ENCODE results near the gene SPEM3. TPM values are rescaled to one million over a fixed set of nuclear protein-coding genes. Genes with fewer than 3 reads are reported as not detected.

Gene SPEM3
- total RNA-seq, 1 donor, result not detected

- no peak overlapping the region for H3K4me3 ChIP-seq (ENCODE audit: insufficient read depth, low read length)
- DNase-seq (ENCODE audit: insufficient read length, low spot score, missing footprints), result no peak
These were observed 37.6 kb downstream of the SPEM3 start for GRCh38 chr17:7466318-7466638.

GRCh38 chr17:7466639-7467341 lies 38.1 kb downstream of the SPEM3 start:
- Histone ChIP-seq H3K4me3 (ENCODE audit: insufficient read depth, low read length) (no peak overlapping the region), H2AFZ (ENCODE audit: low read length) (no peak overlapping the region), H3K27me3 (ENCODE audit: insufficient read depth, low read length) (no peaks in the 10 kb centered on the region), H3K4me1 (ENCODE audit: insufficient read depth, low read length) (peaks cover 10% of the 10 kb centered on the region), H3K27ac (ENCODE audit: low read depth, low read length) (peak overlapping the region; percentile 48), H3K36me3 (ENCODE audit: insufficient read depth, low read length) (peaks cover 30% of the 10 kb centered on the region), H4K20me1 (ENCODE audit: insufficient read depth, low read length) (peaks cover 45% of the 10 kb centered on the region), H3K9me3 (ENCODE audit: low read depth, low read length) (no peaks in the 10 kb centered on the region), H3K79me2 (ENCODE audit: insufficient read depth, low read length) (peaks cover 62% of the 10 kb centered on the region), H3K4me2 (ENCODE audit: insufficient read depth, low read length) (peak overlapping the region; percentile 23)
- DNase-seq (ENCODE audit: insufficient read length, low spot score, missing footprints), result peak; percentile 97
- TF ChIP-seq CTCF (IDR thresholded peaks at IDR 0.05; ENCODE audit: extremely low read depth, low read depth, low read length), result no peak

More at GRCh38 chr17:7466318-7466638, 37.6 kb downstream of the SPEM3 start:
- peaks cover 10% of the 10 kb centered on the region for H3K4me1 ChIP-seq (ENCODE audit: insufficient read depth, low read length)
- no peak overlapping the region for H3K4me2 ChIP-seq (ENCODE audit: insufficient read depth, low read length)
- peak overlapping the region; percentile 48 for H3K27ac ChIP-seq (ENCODE audit: low read depth, low read length)
- no peaks in the 10 kb centered on the region for H3K9me3 ChIP-seq (ENCODE audit: low read depth, low read length)
- TF ChIP-seq CTCF (IDR thresholded peaks at IDR 0.05; ENCODE audit: extremely low read depth, low read depth, low read length), result no peak
- H3K27me3 ChIP-seq (ENCODE audit: insufficient read depth, low read length), result no peaks in the 10 kb centered on the region
- H4K20me1 ChIP-seq (ENCODE audit: insufficient read depth, low read length), result peaks cover 40% of the 10 kb centered on the region
- H3K79me2 ChIP-seq (ENCODE audit: insufficient read depth, low read length), result peaks cover 57% of the 10 kb centered on the region
- H3K36me3 ChIP-seq (ENCODE audit: insufficient read depth, low read length), result peaks cover 30% of the 10 kb centered on the region
- H2AFZ ChIP-seq (ENCODE audit: low read length), result no peak overlapping the region

- peak; percentile 62 for DNase-seq (ENCODE audit: insufficient read length, low spot score, missing footprints)
- H3K27me3 ChIP-seq (ENCODE audit: insufficient read depth, low read length), result no peaks in the 10 kb centered on the region
- peak overlapping the region; percentile 48 for H3K27ac ChIP-seq (ENCODE audit: low read depth, low read length)
- H4K20me1 ChIP-seq (ENCODE audit: insufficient read depth, low read length), result peaks cover 48% of the 10 kb centered on the region
- peaks cover 27% of the 10 kb centered on the region for H3K36me3 ChIP-seq (ENCODE audit: insufficient read depth, low read length)
- peaks cover 10% of the 10 kb centered on the region for H3K4me1 ChIP-seq (ENCODE audit: insufficient read depth, low read length)
- no peak for TF ChIP-seq CTCF (IDR thresholded peaks at IDR 0.05; ENCODE audit: extremely low read depth, low read depth, low read length)
- H3K79me2 ChIP-seq (ENCODE audit: insufficient read depth, low read length), result peaks cover 69% of the 10 kb centered on the region
- no peak overlapping the region for H3K4me3 ChIP-seq (ENCODE audit: insufficient read depth, low read length)
- no peaks in the 10 kb centered on the region for H3K9me3 ChIP-seq (ENCODE audit: low read depth, low read length)
- H3K4me2 ChIP-seq (ENCODE audit: insufficient read depth, low read length), result no peak overlapping the region
- H2AFZ ChIP-seq (ENCODE audit: low read length), result no peak overlapping the region
These were observed 38.8 kb downstream of the SPEM3 start for GRCh38 chr17:7467498-7467897.

- Histone ChIP-seq H3K27me3 (ENCODE audit: insufficient read depth, low read length) (no peaks in the 10 kb centered on the region), H3K27ac (ENCODE audit: low read depth, low read length) (no peak overlapping the region), H3K4me2 (ENCODE audit: insufficient read depth, low read length) (no peak overlapping the region), H3K79me2 (ENCODE audit: insufficient read depth, low read length) (peaks cover 75% of the 10 kb centered on the region), H3K9me3 (ENCODE audit: low read depth, low read length) (no peaks in the 10 kb centered on the region), H3K4me3 (ENCODE audit: insufficient read depth, low read length) (no peak overlapping the region), H3K4me1 (ENCODE audit: insufficient read depth, low read length) (peaks cover 10% of the 10 kb centered on the region), H4K20me1 (ENCODE audit: insufficient read depth, low read length) (peaks cover 48% of the 10 kb centered on the region), H3K36me3 (ENCODE audit: insufficient read depth, low read length) (peaks cover 19% of the 10 kb centered on the region), H2AFZ (ENCODE audit: low read length) (no peak overlapping the region)
- no peak for TF ChIP-seq CTCF (IDR thresholded peaks at IDR 0.05; ENCODE audit: extremely low read depth, low read depth, low read length)
- peak; percentile 55 for DNase-seq (ENCODE audit: insufficient read length, low spot score, missing footprints)
These were observed 39.6 kb downstream of the SPEM3 start for GRCh38 chr17:7468290-7468689.
